ENCODE measurements around the gene SPOCK2. TPM values are rescaled to one million over a fixed set of nuclear protein-coding genes. Genes with fewer than 3 reads are reported as not detected.
A peak's percentile ranks its signal among the peaks of the same experiment; 100 is the strongest.

SPOCK2 gene
- total RNA-seq, 1 donor from 2014 or later, result 187 TPM

DNA sequence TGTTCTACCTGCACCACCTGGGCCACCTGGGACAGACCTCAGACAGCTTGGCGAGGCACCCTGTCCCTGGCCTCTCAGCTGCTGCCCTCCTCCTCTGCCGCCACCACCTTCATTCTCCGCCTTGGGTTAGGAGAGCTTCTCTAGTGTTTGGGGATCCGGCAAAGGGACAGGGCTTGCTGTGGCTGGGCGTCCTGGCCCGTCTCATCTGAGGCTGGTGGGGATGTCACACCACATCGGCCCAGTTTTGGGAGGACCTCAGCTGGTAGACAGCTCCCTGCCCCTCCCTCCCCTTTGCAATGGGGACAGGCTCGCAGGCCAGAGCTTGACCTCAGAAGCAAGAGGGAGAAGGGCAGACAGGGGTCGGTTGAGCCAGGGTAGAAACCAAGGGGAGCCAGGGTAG is 26.4 kb downstream of the SPOCK2 start:
- Histone ChIP-seq H3K36me3 (no peaks in the 10 kb centered on the region), H3K4me3 (no peak overlapping the region), H3K27me3 (no peaks in the 10 kb centered on the region), H3K27ac (no peak overlapping the region), H3K9me3 (no peaks in the 10 kb centered on the region), H3K4me1 (no peaks in the 10 kb centered on the region)
- DNase-seq (no peak), ATAC-seq (peak; percentile 6)
- TF ChIP-seq, protein P1, sequence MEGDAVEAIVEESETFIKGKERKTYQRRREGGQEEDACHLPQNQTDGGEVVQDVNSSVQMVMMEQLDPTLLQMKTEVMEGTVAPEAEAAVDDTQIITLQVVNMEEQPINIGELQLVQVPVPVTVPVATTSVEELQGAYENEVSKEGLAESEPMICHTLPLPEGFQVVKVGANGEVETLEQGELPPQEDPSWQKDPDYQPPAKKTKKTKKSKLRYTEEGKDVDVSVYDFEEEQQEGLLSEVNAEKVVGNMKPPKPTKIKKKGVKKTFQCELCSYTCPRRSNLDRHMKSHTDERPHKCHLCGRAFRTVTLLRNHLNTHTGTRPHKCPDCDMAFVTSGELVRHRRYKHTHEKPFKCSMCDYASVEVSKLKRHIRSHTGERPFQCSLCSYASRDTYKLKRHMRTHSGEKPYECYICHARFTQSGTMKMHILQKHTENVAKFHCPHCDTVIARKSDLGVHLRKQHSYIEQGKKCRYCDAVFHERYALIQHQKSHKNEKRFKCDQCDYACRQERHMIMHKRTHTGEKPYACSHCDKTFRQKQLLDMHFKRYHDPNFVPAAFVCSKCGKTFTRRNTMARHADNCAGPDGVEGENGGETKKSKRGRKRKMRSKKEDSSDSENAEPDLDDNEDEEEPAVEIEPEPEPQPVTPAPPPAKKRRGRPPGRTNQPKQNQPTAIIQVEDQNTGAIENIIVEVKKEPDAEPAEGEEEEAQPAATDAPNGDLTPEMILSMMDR (IDR thresholded peaks at IDR 0.05), result no peak
- intact Hi-C loops (cut with DNase I), result no loop called here

DNA sequence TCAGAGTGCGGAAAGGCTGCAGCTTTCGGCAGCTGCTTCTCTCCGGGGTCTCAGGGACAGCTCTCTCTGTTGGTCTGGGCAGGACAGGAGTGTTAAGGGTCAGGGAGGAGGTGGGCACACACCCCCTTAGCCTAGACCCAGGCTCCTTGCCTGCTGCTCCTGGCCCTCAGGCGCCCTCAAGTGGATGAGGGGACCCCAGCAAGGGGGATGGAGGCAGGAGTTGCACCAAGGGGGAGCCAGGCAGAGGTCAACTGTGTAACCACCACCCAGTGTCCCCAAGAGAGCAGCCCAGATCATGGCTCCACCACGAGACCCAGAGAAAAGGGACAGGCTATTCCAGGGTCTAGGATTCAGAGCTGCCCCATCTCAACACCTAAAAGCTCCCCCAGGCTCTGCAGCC is 26.9 kb downstream of the SPOCK2 start:
- no peaks in the 10 kb centered on the region for H3K4me1 ChIP-seq

DNA sequence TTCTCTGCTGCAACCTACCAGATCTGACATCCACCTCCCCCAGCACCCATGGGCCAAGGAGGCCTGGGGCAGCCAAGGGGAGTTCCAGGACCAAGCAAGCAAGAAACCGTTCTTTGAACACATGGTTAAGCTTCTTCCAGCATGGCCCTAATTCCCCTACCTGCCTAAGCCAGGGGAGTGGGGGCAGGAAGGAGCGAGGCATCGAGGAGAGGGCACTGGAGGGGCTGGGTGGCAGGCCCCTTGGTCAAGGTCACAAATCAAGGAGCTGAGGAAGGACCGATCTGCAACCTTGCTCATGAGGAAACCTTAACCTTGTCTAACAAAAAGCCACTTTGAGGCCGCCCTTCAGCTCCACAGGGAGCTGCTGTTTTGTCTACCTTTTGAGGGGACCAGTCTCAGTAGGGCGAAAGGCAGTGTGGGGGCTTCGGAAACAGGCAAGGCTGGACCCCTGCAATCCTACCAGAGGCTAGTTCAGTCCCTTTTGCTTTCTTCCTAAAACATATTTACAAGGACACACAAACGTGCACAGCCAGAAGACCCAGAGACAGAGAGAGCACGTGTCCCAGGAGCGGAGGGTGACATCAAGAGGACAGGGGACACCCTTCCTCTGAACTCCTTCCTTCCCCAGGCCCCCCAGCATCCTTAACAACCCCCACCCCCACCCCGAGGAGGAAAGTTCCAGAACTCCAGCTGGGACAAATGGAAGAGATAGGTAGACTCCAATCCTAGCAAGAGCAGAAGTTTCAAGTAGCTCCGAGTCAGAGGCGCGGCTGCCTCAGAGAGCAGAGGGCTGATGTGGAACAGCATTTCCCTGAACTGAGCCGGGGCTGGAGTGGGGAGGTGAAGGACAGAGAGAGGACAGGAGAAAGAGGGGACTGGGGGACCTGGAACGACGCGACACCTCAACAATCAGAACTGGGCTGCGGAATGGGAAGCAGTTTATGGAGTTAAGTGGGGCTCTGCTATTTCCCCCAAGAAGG is 28.2 kb downstream of the SPOCK2 start:
- ATAC-seq, result no peak
- H3K4me3 ChIP-seq, result no peak overlapping the region
- DNase-seq, result no peak
- no peaks in the 10 kb centered on the region for H3K9me3 ChIP-seq
- H3K27ac ChIP-seq, result no peak overlapping the region
- TF ChIP-seq, protein P1 (IDR thresholded peaks at IDR 0.05), result no peak
- no peaks in the 10 kb centered on the region for H3K36me3 ChIP-seq
- no peaks in the 10 kb centered on the region for H3K4me1 ChIP-seq
- intact Hi-C loops (cut with DNase I), result no loop called here
- no peaks in the 10 kb centered on the region for H3K27me3 ChIP-seq

More for the DNA sequence above, 26.9 kb downstream of the SPOCK2 start:
- H3K27me3 ChIP-seq, result no peaks in the 10 kb centered on the region
- peak; percentile 3 for ATAC-seq
- H3K9me3 ChIP-seq, result no peaks in the 10 kb centered on the region
- H3K4me3 ChIP-seq, result no peak overlapping the region
- no peak for DNase-seq
- TF ChIP-seq, protein P1 (IDR thresholded peaks at IDR 0.05), result no peak
- no peak overlapping the region for H3K27ac ChIP-seq
- H3K36me3 ChIP-seq, result no peaks in the 10 kb centered on the region
- intact Hi-C loops (cut with DNase I), result no loop called here

DNA sequence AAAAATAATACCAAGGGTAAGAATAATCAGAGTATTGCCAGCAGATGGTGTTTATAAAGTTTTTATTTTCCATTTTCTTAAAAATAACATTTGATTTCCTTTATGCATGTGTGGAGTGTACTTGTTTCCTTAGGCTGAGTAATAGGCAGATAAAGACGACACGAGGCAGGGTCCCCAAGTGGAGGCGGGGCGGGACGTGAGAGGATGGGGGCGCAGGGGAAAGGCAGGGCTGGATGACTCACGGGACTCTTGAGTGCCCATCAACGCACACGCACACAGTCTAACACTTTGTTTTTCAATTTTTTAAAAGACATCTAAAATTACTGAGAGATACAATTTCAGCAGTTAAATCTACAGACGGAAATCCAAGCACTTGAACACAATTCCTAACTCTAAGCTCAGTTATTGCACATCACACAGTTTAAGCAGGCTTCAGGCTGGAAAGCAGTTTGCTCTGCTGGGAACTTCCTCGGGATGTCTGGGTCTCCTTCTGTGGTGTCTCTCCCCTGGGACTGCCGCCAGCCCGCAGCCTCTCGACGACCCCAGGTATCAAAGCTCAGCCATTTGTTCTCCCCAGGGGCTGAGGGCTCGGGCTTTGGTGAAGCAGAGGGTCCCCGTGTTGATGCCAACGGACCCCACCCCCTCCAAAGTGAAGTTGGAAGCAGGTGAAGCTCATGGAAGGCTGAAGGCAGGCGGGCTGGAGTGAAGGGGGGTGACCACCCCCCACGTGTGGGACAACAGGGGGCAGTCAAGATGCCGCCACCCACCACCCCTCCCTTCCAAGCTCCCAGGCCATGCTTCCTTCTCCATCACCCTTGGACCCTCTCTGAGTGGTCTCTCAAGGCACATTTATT is 29.1 kb downstream of the SPOCK2 start:
- TF ChIP-seq, protein P1 (IDR thresholded peaks at IDR 0.05), result no peak
- DNase-seq (no peak), ATAC-seq (no peak)
- no peaks in the 10 kb centered on the region for H3K27me3 ChIP-seq
- H3K9me3 ChIP-seq, result no peaks in the 10 kb centered on the region
- H3K4me1 ChIP-seq, result no peaks in the 10 kb centered on the region
- H3K36me3 ChIP-seq, result no peaks in the 10 kb centered on the region
- H3K27ac ChIP-seq, result no peak overlapping the region
- H3K4me3 ChIP-seq, result no peak overlapping the region
- intact Hi-C loops (cut with DNase I), result no loop called here

DNA sequence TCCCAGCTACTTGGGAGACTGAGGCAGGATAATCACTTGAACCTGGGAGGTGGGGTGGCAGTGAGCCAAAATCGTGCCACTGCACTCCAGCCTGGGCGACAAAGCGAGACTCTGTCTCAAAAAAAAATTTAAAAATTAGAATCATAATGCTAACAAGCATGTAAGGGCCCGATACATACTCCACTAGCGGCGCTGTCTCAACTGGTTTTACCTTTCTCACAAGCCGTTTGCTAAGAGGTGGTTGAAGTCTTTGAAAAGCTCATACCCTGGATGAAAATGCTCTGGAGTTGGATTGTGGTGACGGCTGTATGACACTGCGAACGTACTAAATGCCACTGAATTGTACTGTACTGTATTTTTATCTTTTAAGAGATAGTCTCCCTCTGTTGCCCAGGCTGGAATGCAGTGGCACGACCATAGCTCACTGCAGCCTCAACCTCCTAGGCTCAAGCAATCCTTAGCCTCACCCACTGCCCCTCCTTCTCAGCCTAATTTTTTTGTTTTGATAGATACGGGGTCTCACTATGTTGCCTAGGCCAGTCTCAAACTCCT is 29.9 kb downstream of the SPOCK2 start:
- H3K4me3 ChIP-seq, result no peak overlapping the region
- H3K27me3 ChIP-seq, result no peaks in the 10 kb centered on the region
- ATAC-seq, result no peak
- intact Hi-C loops (cut with DNase I), result no loop called here
- no peak for DNase-seq
- H3K36me3 ChIP-seq, result no peaks in the 10 kb centered on the region
- TF ChIP-seq, protein P1 (IDR thresholded peaks at IDR 0.05), result no peak
- no peaks in the 10 kb centered on the region for H3K4me1 ChIP-seq
- H3K27ac ChIP-seq, result no peak overlapping the region
- H3K9me3 ChIP-seq, result no peaks in the 10 kb centered on the region
